GM23248 (cell line): ENCODE measurements around the gene NR1H4.

Source experiments
- EZH2 ChIP-seq: fragments of 200-600 bp; sonication (generic); IDR thresholded peaks from 2 replicates; pipeline ENCODE4 v1.6.1; 2018; ENCODE audit warnings: antibody characterized with exemption, mild to moderate bottlenecking; ENCODE audit not compliant: insufficient read depth, poor library complexity, severe bottlenecking
- EZH2phosphoT487 ChIP-seq: fragments of 200-600 bp; sonication (generic); IDR thresholded peaks from 2 replicates; pipeline ENCODE4 v1.6.1; 2018; ENCODE audit warnings: antibody characterized with exemption, moderate library complexity, mild to moderate bottlenecking, low read depth; ENCODE audit not compliant: insufficient read depth

- no peak for TF ChIP-seq EZH2phosphoT487
- TF ChIP-seq EZH2 = no peak
These were observed 42.3 kb downstream of the NR1H4 start for GRCh38 chr12:100515968-100516367.
